ACC112 (cell line): ENCODE results near the gene STPG4.

Experiments used
- H2AFZ ChIP-seq: fragments of 200-600 bp; sonication (generic); one replicate; pipeline ENCODE4 v1.6.0; 2017; ENCODE audit warnings: antibody characterized with exemption, low read length; ENCODE audit not compliant: unreplicated experiment
- H3K27ac ChIP-seq: fragments of 200-600 bp; sonication (generic); 2 replicates; pipeline ENCODE4 v1.5.1; 2014; ENCODE audit warnings: low read depth, mild to moderate bottlenecking, antibody characterized with exemption, low read length, moderate library complexity
- H3K27me3 ChIP-seq: fragments of 200-600 bp; sonication (generic); 2 replicates; pipeline ENCODE4 v1.6.1; 2014; ENCODE audit warnings: mild to moderate bottlenecking, antibody characterized with exemption, low read length, moderate library complexity, mixed read lengths; ENCODE audit not compliant: insufficient read depth
- H3K36me3 ChIP-seq: fragments of 200-600 bp; sonication (generic); 2 replicates; pipeline ENCODE4 v1.6.1; 2016; ENCODE audit warnings: mild to moderate bottlenecking, antibody characterized with exemption, low read length, moderate library complexity, mixed read lengths; ENCODE audit not compliant: insufficient read depth
- H3K4me1 ChIP-seq: fragments of 200-600 bp; sonication (generic); one replicate; pipeline ENCODE4 v1.6.1; 2016; ENCODE audit warnings: low read length, mixed read lengths; ENCODE audit not compliant: insufficient read depth, unreplicated experiment, control insufficient read depth
- H3K4me3 ChIP-seq: fragments of 200-600 bp; sonication (generic); 2 replicates; pipeline ENCODE4 v1.5.1; 2014; ENCODE audit warnings: mild to moderate bottlenecking, low read depth, low read length
- H3K79me2 ChIP-seq: fragments of 200-600 bp; sonication (generic); one replicate; pipeline ENCODE4 v1.6.0; 2016; ENCODE audit warnings: low read length; ENCODE audit not compliant: control insufficient read depth, unreplicated experiment, insufficient read depth

The STPG4 gene

DNA sequence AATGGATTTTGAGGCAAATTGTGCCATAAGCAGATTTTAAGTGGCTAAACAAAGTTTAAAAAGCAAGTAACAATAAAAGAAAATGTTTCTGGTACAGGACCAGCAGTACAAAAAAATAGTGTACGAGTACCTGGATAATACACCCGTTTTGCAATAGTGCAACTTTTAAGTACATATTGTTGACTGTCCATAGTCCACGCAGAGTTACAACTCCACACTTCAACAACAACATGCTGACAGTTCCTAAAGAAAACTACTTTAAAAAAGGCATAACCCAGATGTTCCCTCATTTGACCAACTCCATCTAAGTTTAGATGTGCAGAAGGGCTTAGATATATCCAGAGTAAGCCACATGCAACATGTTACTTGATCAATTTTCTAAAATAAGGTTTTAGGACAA is 5.1 kb upstream of the STPG4 start:
- peaks cover 7% of the 10 kb centered on the region for H3K4me1 ChIP-seq
- H3K27ac ChIP-seq = no peak overlapping the region
- peaks cover 31% of the 10 kb centered on the region for H3K79me2 ChIP-seq
- H3K36me3 ChIP-seq = peaks cover 46% of the 10 kb centered on the region
- H3K27me3 ChIP-seq = no peaks in the 10 kb centered on the region
- H2AFZ ChIP-seq = no peak overlapping the region
- H3K4me3 ChIP-seq = no peak overlapping the region

DNA sequence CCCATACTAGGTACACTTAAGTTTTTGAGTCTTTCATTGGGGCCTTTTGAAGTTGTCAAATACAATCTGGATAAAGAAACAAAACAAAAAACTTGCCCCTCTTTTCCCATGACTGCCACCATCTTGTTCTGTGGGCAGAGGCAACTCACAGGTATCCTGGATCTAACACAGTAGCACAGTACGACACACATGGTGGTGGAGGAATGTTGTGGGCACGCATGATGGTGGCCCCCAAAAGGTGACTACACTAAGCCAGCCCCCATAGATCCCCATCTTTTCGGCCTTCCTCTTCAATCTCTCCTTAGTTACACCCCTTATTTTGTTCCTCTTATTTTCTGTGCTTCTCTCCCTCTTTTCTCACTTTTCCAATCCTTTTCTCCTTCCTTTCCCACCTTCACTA is 4.5 kb upstream of the STPG4 start:
- Histone ChIP-seq H3K36me3 (peaks cover 41% of the 10 kb centered on the region), H3K4me1 (peaks cover 1% of the 10 kb centered on the region), H3K79me2 (peaks cover 25% of the 10 kb centered on the region), H3K4me3 (no peak overlapping the region), H3K27ac (no peak overlapping the region), H3K27me3 (no peaks in the 10 kb centered on the region), H2AFZ (no peak overlapping the region)

DNA sequence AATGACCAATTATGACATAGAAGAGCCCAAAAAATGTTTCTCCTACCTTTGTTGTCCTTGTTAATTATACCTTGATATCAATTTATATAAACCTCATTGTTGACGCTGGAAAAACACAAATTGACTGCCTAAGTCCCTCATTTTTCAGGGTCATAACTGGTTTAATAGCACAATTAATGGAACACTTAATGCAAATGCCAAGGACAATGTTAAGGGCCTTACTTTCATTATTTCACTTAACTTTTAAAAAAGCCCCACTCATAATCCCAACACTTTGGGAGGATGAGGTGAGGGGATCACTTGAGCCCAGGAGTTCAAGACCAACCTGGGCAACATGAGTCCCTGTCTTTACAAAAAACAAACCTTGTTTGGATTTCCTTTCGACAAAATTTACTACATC is 3.5 kb upstream of the STPG4 start:
- no peak overlapping the region for H3K27ac ChIP-seq
- H3K27me3 ChIP-seq = no peaks in the 10 kb centered on the region
- H3K79me2 ChIP-seq = peaks cover 18% of the 10 kb centered on the region
- H3K4me1 ChIP-seq = no peaks in the 10 kb centered on the region
- H3K36me3 ChIP-seq = peaks cover 40% of the 10 kb centered on the region
- H2AFZ ChIP-seq = no peak overlapping the region
- H3K4me3 ChIP-seq = no peak overlapping the region

DNA sequence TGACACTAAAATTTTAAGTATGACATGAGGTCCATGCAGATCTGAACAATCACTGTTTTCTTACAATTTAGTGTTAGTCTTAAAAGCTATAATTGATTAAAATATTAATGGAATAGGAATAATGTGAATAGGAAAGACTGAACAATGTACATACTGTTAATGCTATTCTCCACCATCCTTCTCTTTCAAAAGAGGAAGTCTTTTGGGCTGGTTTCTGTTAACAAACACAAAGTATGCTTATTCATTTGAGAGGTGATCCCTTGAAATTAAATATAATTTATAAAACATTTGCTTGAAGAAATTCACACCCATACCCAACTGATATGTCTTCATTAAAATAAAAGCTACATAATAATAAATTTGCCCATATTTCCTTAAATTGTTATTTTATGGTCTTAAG is 2.3 kb downstream of the STPG4 start:
- Histone ChIP-seq H3K27ac (no peak overlapping the region), H3K79me2 (no peaks in the 10 kb centered on the region), H3K27me3 (no peaks in the 10 kb centered on the region), H3K4me1 (no peaks in the 10 kb centered on the region), H2AFZ (no peak overlapping the region), H3K4me3 (no peak overlapping the region), H3K36me3 (peaks cover 15% of the 10 kb centered on the region)

DNA sequence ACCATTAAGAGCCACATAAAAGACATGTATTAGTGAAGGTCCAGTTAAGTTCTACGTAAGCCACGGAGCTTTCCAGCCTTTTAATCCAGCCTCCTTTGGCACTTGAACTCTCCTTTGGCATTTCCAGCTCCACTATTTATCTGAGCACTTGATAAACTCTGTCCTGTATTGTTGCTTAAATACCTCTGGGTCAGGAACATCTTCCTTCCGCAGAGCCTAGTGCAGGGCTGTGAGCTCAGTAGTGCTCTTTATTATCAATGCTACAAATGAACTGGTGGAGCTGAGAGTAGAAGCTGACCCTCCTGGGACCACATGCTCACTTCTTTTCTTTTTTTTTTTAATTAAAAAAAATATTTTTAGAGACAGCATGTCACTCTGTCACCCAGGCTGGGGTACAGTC is 4.9 kb downstream of the STPG4 start:
- Histone ChIP-seq H2AFZ (no peak overlapping the region), H3K27me3 (no peaks in the 10 kb centered on the region), H3K27ac (no peak overlapping the region), H3K4me3 (no peak overlapping the region), H3K36me3 (peaks cover 21% of the 10 kb centered on the region), H3K79me2 (no peaks in the 10 kb centered on the region), H3K4me1 (no peaks in the 10 kb centered on the region)

DNA sequence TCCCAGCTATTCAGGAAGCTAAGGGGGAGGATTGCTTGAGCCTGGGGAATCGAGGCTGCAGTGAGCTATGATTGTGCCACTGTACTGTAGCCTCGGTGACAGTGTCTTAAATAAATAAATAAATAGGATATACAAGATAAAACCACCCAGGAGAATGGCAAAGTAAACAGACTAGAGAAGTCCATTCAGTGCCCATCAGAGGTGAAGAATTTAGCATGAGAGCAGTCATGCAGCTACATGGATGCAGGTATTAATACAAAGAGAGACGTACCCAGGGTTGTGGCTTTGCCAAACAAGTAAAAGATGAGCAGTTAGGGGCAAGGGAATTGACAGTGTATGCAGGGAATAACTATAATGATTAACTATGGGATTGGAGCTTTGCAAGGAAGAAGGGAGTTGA is 8.1 kb downstream of the STPG4 start:
- Histone ChIP-seq H2AFZ (no peak overlapping the region), H3K79me2 (no peaks in the 10 kb centered on the region), H3K36me3 (peaks cover 24% of the 10 kb centered on the region), H3K4me1 (peaks cover 4% of the 10 kb centered on the region), H3K27me3 (no peaks in the 10 kb centered on the region), H3K4me3 (no peak overlapping the region), H3K27ac (no peak overlapping the region)

DNA sequence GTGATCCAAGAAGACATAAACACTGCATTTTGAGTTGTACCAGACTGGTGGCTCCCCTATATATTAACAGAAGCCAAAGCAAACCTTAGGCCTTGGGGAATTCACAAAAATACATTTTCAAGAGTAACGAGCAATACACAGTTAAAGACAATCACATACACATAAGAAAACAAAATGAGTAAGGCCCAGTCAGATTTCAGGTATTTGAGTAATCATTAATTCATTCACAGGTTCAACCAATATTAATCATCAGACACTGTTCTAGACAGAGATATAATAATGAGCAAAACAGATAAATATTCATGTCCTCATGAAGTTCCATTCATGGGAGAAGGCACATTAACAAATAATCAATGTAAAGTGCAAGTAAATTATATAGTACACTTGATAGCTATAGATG is 9.6 kb downstream of the STPG4 start:
- no peaks in the 10 kb centered on the region for H3K79me2 ChIP-seq
- H3K4me3 ChIP-seq = no peak overlapping the region
- no peak overlapping the region for H3K27ac ChIP-seq
- H3K4me1 ChIP-seq = peaks cover 4% of the 10 kb centered on the region
- peaks cover 25% of the 10 kb centered on the region for H3K36me3 ChIP-seq
- no peaks in the 10 kb centered on the region for H3K27me3 ChIP-seq
- H2AFZ ChIP-seq = no peak overlapping the region

DNA sequence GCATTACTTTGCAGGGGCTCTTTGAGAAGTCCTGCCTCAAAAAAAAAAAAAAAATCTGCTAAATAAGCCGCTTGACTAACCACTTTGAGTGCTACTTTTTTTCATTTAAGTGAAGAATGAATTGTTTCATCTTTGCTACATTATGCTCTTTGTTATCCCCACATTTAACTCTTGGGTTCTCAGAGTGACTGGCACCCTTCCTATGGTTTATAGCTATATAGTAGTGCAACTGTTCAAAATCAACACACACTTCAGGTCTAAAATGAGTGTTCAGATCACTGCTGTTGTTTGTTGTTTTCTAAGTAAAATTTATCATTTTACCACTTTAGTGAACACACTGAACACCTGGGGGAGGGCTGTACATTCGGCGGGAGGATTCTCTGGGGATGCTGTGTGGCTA is 13.6 kb downstream of the STPG4 start:
- Histone ChIP-seq H3K27ac (no peak overlapping the region), H3K4me3 (no peak overlapping the region), H3K4me1 (peaks cover 4% of the 10 kb centered on the region), H2AFZ (no peak overlapping the region), H3K27me3 (no peaks in the 10 kb centered on the region), H3K79me2 (no peaks in the 10 kb centered on the region), H3K36me3 (peaks cover 13% of the 10 kb centered on the region; the same call in 1 of the 2 replicates)

DNA sequence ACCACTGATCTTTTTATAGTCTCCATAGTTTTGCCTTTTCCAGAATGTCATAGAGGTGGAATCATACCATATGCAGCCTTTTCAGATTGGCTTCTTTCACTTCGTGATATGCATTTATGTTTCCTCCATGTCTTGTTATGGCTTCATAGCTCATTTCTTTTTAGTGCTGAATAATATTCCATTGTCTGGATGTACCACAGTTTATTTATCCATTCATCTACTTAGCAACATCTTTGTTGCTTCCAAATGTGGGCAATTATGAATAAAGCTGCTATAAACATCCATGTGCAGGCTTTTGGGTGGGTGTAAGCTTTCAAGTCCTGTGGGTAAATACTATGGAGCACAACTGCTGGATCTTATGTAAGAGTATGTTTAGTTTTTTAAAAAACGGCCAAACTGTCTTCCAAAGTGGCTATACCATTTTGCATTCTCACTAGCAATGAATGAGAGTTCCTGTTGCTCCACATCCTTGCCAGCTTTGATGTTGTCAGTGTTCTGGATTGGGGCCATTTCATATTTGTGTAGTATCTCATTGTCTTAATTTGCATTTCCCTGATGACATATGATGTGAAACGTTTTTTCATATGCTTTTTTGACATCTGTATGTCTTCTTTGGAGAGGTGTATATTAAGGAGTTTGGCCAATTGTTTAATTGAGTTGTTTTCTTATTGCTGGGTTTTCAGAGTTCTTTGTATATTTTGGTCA is 20.6 kb downstream of the STPG4 start:
- Histone ChIP-seq H3K4me3 (no peak overlapping the region), H3K27me3 (no peaks in the 10 kb centered on the region), H3K4me1 (no peaks in the 10 kb centered on the region), H3K36me3 (no peaks in the 10 kb centered on the region), H3K79me2 (no peaks in the 10 kb centered on the region), H3K27ac (no peak overlapping the region), H2AFZ (no peak overlapping the region)

DNA sequence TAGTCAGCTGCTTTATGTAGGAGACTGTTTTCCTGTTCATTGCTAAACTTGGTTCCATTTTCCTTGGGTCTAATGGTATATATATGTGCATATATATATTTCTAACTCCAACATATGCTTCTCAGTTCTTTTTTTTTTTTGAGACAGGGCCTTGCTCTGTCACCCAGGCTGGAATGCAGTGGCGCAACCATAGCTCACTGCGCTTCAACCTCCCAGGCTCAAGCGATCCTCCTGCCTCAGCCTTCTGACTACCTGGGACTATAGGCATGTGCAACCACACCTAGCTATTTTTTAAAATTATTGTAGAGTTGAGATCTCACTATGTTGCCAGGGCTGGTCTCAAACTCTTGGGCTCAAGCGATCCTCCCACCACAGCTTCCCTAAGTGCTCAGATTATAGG is 22.1 kb downstream of the STPG4 start:
- H3K27ac ChIP-seq = no peak overlapping the region
- no peak overlapping the region for H2AFZ ChIP-seq
- no peaks in the 10 kb centered on the region for H3K27me3 ChIP-seq
- no peaks in the 10 kb centered on the region for H3K79me2 ChIP-seq
- H3K4me1 ChIP-seq = no peaks in the 10 kb centered on the region
- no peak overlapping the region for H3K4me3 ChIP-seq
- H3K36me3 ChIP-seq = no peaks in the 10 kb centered on the region

DNA sequence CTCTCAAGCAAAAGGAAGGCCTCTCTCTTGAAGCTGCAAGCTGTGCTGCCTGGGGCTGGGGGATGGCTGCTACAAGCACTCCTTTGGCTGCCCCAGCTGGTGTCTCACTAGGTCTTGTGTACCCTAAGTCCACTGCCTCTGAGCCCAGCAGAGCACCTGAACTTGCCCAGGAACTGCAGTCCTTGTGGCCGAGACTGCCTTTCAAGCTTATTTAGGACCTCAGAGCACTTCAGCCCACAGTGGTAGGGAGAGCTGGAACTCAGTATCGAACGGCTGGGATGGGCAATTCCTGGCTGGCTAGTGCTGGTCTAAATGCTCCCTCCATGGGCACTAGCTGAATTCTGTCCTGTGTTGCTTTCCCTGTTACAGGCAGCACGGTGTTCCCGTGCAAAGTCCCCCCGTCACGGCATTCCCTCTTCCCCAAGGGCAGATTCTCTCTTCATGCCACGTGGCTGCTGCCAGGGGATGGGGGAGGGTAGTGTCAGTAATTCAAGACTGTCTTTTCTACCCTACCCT is 25.9 kb downstream of the STPG4 start:
- Histone ChIP-seq H3K36me3 (no peaks in the 10 kb centered on the region), H3K79me2 (no peaks in the 10 kb centered on the region), H3K27ac (no peak overlapping the region), H2AFZ (no peak overlapping the region), H3K27me3 (no peaks in the 10 kb centered on the region), H3K4me1 (no peaks in the 10 kb centered on the region), H3K4me3 (no peak overlapping the region)
